Cerebellar nuclear complex (tissue), 1 donor: ENCODE data around the gene PYM1.
"Not testable (repeated sequence)": the region's sequence is repeated elsewhere in the genome, so short reads cannot be mapped to it uniquely, and the experiment has no call there.

Experiments
- DNase-seq, 2 experiments: peaks; one replicate each; lab custom pipeline; 2025; lab: John Stamatoyannopoulos, UW

Gene PYM1

DNA sequence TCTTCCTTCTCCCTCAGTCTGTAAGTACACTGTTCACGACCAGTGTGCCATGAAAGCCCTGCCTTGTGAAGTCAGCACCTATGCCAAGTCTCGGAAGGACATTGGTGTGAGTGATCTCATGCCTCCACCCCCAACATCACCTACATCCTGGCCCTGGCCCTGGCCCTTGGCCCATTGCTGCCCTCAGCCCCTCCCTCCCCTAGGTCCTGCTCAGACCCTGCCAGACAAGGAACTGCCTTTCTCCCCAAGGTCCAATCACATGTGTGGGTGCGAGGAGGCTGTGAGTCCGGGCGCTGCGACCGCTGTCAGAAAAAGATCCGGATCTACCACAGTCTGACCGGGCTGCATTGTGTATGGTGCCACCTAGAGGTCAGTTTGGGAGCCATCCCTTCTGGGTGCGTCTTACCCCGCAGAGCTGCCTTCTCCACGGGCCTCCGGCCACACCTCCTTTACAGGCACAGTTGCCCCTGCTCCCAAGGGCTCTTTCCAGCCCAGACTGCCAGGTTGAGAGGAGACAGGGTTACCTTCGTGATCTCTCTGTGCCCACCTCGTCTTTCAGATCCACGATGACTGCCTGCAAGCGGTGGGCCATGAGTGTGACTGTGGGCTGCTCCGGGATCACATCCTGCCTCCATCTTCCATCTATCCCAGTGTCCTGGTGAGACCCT is 12.5 kb upstream of the PYM1 start:
- peak in 1 of 2 experiments; percentile 65 for DNase-seq

DNA sequence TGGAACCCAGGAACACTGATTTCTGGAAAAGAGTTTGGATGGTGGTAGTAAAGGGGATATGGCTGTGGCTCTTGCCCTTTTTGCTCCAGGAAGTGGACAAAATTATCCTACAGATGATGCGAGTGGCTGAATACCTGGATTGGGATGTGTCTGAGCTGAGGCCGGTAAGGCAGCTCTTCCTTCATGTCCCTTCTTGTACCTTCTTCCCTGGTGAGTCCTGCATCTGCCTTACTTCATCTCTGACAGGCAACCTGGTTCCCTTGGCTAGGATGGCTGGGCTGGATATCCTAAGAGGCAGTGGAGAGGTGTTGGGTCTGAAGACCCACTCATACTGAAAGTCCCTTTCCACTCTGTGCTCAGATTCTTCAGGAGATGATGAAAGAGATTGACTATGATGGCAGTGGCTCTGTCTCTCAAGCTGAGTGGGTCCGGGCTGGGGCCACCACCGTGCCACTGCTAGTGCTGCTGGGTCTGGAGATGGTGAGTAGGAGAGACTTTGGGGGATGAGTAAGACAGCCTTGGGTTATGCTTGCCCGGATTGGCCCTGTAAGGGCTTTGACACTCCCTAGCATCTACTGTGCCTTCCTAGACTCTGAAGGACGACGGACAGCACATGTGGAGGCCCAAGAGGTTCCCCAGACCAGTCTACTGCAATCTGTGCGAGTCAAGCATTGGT is 11.3 kb upstream of the PYM1 start:
- DNase-seq, result no peak

DNA sequence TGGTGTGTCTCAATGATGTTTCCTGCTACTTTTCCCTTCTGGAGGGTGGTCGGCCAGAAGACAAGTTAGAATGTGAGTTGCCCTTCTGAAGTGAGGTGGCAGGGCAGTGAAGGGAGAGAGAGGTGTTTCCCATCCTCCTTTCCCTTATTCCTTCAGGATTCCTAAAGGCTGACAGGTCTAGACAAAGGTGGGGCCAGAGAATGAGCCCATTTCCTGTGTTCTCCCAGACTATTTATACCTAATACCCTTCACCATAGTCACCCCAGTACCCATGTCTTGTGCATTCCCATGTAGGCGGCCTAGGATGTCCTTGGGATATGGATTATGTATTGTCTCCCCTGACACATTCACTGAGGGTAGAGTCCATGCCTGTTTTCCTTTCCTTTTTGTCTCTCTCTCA is 10.3 kb upstream of the PYM1 start:
- no peak for DNase-seq

DNA sequence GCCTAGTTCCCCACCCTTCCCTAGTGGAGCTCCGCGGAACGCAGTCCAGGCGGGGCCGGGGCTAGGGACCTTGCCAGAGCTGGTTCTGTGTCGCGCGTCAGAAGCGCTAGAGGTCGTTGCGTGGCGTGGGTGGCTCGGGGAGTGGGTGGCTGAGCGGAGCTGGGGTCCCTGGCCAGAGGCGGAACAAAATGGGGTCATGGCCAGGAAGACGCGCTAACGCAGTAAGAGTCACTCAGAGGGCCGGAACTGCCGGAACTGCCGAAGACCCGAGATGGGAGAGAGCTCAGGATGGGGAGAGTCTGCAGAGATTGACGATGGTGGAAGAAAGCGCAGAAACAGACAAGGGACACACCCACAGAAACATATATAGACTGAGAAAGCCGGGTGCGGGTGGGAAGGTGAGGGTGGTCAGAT is 8.1 kb upstream of the PYM1 start:
- DNase-seq, result no peak

DNA sequence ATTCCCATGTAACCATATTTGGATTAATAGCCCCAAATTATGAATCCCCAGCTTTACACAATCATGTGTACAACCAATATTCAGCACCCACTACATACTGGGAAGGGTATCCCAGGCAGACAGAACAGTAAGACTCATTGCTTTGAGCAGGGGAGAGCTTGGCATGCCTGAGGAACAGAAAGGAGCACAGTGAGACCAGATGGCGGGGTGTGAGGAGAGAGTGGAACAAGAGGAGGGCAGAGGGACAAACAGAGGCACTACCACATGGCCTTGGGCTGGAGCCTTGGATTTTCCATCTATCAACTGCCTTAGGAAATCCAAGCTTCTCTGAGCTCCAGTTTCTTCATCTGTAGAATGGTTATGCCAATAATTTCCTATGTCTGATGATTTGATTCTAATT is 7.1 kb upstream of the PYM1 start:
- no peak for DNase-seq

DNA sequence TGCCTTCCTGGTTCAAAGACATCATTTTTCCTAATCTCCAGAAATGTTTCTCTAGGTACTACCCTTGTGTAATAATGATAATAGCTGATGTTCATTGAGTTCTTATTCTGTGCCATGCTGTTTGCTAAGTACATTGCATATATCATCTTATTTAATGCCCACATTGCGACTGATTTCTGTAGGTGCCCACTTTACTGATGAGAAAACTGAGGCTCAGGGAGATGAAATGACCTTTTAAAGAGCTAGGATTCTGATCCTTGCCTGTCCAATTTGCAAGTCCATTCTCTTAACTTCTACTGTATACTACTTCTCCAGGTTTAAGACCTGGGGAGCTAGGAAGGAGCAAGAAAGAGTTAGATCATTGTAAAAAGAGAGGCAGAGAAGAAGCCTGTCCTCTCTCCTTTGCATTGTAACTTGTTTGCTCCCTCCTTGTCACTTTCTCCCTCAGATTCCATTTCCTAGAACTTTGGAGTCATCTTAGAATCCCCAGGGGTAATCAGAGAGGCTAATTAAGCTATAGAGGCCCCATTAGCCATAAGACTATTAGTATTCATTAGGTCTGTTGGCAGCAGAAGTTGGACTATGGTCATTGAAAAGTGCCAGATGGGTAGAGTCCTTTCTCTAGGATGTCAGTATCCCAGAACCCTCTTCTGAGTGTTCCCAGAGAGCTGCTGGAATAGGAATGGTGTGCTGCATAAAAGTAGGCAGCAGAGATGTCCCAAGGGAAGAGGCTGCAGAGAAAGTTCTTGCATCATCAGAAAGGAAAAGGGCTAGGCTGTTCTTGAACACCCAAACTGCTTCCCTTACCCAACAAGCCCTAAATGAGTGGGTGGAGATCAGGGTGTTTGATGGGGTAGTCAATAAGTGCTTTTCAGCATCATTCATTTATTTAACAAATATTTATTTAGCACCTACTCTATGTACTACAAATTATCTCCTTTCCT is 6.4 kb upstream of the PYM1 start:
- DNase-seq, result no peak

DNA sequence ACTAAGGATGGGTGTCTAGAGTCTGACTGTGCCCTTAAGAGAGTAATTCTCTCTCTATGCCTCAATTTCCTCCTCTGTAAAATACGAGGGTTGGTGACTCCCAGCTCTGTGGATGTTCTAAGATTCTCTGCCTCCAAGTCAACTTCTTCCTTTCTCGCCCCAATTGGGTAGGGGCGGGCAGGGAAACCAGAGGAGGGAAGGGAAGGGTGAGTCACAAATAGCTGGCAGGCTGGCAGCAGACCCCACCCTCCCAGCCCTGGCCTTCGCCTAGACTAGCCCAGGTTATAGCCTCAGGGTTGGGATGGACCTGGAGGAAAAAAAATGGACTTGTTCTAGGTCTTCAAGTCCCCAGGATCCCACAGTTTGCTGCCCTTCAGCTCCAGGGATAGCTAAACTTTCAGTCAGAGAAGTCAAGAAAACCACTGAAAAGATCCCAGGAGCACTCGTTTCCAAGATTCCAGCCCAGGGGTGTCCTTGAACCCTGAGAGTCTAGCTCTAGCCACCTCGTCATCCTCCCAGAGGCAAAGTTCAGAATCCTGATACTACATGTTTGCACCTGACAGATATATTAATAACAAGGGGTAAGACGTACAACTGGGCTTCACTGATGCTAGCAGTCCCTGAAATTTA is 5.6 kb upstream of the PYM1 start:
- DNase-seq, result no peak

DNA sequence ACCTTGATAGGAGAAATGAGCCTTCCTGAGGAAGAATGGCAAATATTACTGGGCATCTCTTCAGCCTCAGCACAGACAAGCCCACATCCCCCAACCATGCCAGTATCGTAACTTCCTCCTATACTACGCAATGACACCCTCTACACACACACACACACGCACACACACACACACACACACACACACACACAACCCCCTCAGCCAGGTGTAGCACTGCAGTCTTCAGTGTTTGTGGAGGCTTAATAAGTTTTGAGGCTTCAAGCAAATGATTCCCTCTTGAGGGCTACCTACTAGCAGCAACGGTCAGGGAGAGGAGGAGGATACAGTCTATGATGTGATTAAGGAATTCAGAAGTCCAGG is 4.8 kb upstream of the PYM1 start:
- no peak for DNase-seq

DNA sequence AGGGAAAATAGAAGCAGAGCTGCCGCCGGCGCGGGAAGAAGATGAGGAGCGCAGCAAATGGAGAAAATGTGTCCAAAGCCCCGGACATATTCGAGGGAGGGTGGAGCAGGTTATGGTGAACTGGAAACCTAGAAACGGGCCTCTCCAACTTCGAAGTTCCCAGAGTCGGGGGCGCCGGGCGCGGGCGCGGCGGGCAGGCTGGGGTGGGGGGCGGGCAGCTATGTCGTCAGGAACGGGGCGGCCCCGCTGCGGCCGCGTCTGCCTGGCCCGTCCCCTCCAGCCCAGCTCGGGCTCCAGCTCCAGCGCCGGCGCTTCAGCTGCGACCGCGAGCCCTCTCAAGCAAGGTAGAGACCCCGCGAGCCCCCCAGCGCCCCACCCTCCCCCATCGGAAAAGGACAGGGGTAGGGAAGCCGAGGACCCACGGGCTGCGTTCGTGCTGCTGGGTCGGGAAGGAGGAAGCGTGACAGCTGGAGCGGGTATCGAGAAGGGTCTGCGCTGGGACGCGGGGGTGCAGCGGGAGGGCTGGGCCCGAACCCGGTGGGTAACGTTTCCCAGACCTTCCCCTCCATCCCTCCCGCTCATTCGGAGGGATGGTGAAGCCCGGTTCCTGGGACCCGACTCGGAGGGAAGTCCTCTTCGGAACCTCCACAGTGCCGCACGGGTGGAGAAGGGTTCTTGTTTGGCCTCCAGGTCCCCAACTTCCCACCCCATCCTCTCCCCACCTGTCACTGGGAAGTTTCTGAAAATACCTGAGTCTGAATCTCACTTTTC is 4.3 kb upstream of the PYM1 start:
- no peak for DNase-seq

DNA sequence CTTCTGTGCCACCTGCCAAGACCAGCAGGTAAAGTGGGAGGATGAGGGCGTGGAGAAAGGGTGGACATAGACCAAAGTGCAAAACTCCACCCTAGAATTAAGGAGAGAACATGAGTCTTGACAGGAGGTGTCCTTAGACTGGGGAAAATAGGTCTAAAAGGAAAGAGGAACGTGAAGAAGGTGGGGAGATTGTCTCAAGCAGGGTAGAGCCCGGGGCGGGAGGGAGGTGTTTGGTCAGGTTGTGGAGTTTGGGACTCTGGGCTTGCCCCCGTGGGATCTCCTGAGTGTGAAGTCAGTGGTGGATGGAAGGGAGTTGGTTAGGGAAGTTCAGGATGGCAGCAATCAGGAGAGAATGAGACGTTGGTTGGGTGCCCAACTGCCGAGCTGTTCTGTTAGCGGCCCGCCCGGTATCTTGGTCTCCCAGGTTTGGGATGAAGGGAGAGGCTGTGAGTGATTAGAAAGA is 3.7 kb upstream of the PYM1 start:
- no peak for DNase-seq

DNA sequence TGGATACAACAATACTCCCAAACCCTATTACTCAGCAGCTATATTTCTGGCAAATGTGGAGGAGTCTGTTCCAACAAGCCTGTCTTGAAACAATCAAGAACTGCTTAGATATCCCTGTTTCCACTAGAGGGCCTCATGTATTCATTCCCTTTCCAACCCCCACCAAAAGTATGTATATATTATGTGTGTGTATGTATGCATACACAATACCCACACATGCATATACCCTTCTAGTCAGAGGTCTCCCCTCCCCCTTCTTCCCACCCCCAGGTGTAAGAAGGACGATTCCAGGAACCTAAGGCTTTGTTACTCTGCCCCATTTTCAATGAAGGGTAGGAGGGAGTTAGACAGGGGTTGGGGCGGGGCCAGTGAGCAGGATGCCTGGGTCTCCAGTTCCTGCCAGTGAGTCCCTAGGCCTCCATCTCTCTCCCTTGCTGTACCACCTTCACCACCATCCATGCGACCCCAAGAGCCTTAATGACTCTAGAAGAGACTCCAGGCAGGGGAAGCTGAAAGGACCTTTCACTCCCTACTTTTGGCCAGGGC is 3.1 kb upstream of the PYM1 start, which contains the start of gene DGKA:
TSS of gene DGKA (plus strand) at position 392 of the 546 bp plus-strand sequence. CDS start 5,342 bp downstream, outside the sequence.
- DNase-seq, result no peak

DNA sequence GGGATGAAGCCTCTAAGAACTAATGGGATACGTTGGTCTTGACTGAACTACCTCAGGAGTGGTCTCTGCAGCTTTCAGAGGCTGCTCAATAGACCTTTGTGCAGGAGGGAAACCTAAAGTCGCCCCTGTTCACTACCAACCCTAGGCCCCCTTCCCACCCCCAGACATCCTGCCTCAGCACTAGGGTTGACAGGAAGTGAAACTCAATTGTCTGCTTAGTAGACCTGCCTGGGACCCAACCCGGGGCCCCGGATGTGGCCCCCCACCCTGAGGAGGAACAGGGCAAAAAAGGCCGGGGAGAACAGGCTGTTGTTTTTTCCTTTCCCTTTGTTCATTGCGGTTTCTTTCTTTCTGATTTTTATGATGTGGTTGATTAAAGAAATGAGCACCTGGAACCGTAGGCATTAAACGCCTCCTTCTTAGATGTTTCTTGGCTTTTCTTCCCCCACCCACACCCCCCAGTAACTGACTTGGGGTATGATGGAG is 1.7 kb upstream of the PYM1 start:
- no peak for DNase-seq

DNA sequence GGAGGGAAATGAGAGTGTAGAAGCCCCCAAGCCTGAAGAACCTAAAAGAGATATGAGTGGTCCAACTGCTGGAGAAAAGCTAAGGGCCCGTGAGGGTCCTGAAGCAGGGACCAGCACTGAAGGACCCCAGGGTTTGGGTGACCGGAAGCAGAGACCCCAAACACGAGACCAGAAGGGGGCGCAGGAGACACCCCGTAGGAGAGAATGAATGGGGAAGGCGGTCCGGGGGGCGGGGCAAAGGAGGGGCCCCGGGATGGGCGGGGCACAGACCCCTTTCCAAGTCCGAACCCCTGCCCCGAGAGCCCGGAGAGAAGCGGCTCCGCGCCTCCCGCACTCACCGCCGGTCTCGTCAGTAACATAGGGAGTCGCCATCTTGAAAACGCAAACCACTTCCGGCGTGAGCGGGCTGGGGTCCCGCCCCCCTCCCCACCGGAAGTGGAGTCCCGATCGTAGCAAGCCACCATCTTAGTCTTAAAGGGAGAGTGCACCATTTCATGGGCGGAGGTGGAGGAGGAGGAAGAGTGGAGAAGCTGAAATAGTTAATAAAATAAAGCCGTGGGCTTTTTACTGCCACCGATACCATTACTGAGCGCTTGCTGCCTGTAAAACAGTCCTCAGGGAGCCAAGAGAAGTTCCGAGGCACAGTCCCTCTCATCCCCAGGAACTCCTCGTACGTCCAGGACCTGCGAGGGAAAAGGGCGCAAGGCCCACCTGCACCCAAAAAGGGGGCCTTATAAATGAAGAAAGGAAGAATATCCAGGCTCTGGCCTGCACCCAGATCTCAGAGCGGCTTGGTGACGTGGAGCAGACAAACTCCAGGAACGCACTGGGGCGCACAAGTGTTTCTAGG is 731 bp downstream of the PYM1 start:
- peak; percentile 25 to 50 for DNase-seq

DNA sequence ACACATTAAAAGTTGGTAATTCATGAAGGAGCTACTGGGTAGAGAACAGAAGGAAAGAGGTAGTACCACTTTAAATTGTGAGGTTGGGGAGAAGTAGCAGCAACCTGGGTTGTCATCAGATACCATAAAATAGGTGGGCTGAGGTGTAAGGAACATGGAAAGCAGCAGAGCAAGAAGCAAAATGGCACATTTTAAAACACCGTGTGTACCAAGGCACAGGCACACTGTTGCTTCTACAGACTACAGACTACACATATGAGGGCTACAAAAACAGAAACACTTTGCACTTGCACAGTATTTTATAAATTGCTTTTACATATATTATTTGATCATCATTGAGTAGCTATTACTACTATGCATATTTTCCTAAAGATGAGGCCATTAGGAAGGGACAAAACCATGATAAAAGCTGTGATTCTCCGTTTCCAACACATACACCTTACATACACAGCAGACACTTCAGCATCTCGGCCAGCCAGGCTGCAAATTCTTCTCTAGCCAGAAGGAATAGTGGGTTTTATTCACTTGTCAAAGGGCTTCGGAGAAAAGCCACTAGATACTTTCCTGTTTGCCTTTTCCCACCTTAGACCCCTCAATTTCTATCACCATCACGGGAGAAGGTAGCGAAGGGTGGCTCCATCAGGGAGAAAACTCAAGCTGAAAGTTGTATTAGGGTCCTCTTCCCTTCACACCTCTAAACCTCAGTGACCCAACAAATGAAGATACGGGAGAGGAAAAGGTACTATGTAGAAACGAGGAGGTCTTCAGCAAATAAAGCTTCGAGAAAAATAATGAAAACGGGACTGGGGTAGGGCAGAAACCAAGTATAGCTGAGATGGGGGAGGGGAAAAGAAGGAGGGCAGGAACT is 1.6 kb downstream of the PYM1 start:
- no peak for DNase-seq

DNA sequence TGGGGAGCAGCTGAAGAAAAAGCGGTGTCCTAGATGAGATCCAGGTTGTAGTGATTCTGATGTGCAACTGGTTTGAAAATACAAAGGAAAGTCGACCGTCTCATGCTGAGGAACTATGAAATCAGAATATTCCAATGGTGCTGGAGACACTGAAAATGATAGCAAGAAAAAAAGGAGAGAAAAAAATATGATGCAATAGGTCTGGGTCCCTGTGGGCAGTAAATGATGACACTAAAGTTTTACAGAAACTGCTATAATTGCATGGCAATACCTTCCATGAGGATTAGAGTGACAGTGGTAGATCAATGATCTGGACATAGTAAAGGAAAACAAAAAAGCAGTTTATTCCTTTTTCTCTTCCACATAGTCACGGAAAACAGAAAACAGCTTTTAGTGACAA is 2.3 kb downstream of the PYM1 start:
- no peak for DNase-seq

DNA sequence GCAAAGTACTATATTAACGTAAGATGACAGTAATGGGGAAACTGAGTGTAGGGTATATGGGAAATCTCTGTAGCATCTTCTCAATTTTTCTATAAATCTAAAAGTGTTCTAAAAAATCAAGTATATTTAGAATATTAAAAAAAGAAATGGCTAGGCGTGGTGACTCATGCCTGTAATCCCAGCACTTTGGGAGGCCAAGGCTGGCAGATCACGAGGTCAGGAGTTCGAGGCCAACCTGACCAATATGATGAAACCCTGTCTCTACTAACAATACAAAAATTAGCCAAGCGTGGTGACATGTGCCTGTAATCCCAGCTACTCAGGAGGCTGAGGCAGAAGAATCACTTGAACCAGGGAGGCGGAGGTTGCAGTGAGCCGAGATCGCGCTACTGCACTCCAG is 4.0 kb downstream of the PYM1 start:
- DNase-seq, result not testable (repeated sequence)

DNA sequence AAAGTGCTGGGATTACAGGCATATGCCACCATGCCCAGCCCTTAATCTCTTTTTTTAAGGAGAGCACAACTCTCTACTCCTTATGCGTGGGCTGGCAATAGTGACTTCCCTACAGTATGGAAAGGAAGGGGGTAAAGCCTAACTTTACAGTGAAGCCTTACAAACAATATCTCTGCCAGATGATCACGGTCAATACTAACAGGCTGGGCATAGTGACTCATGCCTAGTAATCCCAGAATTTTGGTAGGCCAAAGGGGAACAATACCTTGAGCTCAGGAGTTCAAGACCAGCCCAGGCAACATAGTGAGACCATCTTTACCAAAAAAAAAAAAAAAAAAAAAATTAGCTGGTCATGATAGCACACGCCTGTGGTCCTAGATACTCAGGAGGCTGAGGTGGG is 5.6 kb downstream of the PYM1 start:
- no peak for DNase-seq

DNA sequence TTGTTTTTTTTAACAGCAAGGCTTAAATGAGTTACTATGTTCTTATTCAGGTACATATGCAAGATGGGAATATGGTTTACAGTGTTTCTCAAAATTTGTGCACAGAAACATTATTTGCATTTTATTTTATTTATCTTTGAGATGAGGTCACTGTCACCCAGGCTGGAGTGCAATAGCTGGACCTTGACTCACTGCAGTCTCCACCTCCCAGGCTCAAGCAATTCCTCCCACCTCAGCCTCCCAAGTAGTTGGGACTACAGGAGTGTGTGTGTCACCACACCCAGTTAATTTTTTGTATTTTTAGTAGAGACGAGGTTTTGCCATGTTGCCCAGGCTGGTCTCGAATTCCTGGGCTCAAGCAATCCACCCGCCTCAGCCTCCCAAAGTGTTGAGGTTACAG is 8.7 kb downstream of the PYM1 start:
- not testable (repeated sequence) for DNase-seq

DNA sequence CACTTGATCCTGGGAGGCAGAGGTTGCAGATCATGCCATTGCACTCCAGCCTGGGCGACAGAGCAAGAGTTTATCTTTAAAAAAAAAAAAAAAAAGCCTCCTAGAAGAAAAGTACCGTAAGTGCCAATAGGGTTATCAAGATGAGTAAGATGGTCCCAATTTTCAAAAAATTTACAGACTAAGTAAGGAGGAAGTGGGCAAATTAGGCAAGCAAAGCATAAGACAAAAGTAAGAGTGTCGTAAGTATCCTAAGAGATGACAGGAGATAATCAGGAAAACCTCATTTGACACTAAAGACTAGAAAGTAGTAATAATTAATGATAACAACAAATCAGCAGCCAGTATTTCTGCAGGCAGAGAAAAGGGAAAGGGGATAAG is 12.2 kb downstream of the PYM1 start:
- DNase-seq, result no peak
